GM21825 (cell line): ENCODE results near the gene GBP6.
"Not testable (repeated sequence)": the region's sequence is repeated elsewhere in the genome, so short reads cannot be mapped to it uniquely, and the experiment has no call there.

ENCODE experiments used
- ATAC-seq: cut with Tn5 transposase; IDR thresholded peaks from one replicate; pipeline ENCODE4 v1.9.1; 2021; ENCODE audit warnings: mild to moderate bottlenecking, moderate library complexity; ENCODE audit not compliant: unreplicated experiment

The GBP6 gene, protein sequence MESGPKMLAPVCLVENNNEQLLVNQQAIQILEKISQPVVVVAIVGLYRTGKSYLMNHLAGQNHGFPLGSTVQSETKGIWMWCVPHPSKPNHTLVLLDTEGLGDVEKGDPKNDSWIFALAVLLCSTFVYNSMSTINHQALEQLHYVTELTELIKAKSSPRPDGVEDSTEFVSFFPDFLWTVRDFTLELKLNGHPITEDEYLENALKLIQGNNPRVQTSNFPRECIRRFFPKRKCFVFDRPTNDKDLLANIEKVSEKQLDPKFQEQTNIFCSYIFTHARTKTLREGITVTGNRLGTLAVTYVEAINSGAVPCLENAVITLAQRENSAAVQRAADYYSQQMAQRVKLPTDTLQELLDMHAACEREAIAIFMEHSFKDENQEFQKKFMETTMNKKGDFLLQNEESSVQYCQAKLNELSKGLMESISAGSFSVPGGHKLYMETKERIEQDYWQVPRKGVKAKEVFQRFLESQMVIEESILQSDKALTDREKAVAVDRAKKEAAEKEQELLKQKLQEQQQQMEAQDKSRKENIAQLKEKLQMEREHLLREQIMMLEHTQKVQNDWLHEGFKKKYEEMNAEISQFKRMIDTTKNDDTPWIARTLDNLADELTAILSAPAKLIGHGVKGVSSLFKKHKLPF

DNA sequence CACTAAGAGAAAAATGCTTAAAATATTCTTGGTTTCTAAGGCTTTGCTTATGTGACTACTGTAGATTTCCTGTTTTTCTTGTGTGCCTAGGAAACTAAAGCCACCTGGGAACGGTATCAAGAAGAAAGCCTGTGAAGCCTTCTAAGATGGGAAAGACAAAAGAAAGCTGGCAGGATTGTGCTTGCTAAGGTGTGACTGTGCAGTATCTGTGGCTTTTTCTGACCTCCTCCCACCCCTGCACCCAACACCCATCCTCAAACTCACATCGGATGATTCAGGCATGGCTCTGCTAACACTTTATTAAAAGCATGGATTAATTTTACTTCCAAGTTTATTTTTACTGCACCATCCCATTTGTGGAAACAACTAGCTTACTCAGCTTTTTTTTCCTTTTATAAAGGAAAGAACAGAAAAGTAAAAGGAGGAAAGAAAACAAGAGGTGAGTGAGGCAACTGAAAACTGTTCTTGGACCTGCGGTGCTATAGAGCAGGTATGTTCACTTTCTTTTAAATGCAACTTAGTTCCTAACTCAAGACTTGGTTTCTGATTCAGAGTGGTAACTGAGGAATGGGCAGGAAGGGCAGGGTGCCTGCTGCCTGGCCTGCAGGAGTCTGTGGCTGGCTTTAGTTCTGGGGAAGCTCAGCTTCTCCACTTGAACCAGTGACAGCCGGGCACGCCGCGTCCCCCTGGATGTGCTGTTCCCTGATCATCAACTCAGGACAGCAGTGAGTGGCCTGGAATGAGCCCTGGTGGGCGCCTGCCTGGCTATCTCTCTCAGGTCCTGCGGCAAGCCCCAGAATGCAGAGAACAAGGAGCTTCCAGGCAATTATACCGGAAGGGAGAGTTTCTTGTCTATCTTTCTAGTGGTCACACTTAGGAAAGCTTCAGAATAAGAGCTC lies at the start of gene GBP6:
GBP6 (plus strand) TSS at position 422 of the 899 bp plus-strand sequence. CDS start 4,493 bp downstream, outside the sequence.
- peak; percentile 50 for ATAC-seq

DNA sequence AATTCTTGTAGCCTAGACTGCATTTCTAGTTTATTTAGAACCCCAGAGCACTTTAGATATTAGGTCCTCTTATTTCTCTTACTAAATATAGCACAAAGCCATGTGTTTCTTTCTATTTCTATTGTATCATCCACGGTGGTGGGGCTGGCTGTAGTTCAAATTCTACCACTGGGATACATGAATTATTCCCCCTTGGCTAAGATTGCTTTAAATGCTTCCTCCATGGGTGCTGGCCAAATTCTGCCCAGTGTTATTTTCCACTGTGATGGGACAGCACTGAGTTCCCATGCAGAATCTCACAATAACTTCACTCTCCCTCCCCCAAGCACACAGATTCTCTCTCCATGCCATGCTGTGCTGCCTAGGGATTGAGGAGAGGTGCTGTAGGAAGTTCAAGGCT lies 41.5 kb upstream of the GBP6 start:
- no peak for ATAC-seq

DNA sequence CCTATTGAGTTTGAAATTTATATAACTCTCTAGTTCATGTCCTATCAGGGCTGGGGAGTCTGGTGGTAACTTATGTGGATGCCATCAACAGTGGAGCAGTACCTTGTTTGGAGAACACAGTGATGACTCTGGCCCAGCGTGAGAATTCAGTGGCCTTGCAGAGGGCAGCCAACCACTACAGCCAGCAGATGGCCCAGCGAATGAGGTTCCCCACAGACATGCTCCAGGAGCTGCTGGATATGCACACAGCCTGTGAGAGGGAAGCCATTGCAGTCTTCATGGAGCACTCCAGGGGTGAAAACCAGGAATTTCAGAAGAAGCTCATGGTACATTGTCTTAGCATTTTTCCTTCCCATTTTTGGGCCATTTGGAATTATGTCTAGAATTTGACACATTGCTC lies 32.0 kb upstream of the GBP6 start:
- no peak for ATAC-seq

DNA sequence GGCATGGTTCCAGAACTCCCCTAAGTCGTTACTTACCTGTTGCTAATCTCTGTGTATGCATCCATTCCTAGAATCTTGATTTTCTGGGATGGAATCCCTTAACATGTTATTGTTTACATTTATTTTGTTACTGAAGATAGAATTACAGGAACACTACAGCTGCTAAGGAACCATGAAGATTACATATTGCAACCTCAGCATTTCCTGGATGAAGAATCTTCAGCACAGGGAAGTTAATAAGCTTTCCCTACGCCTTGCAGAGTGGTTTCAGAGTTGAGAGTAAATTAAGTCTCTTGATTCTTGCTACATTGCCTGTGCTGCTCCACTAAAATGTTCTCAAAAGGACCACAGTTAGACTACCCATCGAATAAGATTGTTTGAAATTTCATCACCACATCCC lies 31.4 kb upstream of the GBP6 start:
- no peak for ATAC-seq

DNA sequence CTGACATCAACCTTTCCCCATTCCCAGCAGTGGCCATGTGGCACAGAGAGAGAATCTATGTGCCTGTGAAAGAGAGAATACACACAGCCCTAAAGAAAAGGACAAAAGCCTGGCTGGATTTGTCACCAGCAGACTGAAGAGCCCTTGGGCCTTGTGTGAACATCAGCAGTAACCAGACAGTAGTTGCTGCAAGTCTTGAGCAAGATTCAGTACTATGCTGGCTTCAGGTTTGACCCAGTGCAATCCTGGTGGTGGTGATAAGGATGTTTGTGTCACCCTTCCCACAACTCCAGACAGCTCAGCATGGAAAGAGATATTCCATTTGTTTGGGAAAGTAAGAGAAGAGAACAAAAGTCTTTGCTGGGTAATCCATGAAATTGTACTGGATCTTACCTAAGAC lies 28.4 kb upstream of the GBP6 start:
- ATAC-seq: no peak

DNA sequence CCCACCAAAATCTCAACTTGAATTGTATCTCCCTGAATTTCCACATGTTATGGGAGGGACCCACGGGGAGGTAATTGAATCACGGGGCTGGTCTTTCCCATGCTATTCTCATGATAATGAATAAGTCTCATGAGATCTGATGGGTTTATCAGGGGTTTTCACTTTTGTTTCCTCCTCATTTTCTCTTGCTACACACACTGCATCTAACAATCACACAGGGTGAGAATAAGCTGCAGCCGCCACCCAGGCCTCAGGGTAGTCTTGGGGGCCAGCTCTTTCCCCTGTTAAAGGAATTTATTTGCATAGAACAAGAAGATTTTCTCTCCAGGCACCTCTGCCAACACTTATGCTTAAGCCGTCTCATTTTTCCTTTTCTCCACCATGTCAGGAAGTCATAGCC lies 26.0 kb upstream of the GBP6 start:
- no peak for ATAC-seq

DNA sequence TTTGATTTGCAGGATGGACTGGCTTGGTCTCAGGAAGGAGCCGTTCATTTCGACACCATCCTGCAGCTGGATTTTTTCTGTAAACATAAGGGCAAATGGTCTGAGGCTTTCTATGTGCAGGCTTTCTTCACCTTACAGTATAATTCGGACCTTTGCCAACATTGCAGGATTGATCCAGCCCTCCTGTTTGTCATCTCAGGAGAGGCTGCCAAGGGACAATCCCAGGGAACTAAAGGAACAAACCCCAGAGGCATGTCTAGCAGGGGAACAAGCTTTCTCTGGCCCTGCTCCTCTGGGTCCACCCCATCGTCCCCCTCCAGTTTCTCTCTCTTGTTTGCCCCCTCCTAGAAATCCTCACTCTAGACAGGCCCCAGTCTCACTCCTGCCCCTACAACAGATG lies 24.8 kb upstream of the GBP6 start:
- no peak for ATAC-seq

DNA sequence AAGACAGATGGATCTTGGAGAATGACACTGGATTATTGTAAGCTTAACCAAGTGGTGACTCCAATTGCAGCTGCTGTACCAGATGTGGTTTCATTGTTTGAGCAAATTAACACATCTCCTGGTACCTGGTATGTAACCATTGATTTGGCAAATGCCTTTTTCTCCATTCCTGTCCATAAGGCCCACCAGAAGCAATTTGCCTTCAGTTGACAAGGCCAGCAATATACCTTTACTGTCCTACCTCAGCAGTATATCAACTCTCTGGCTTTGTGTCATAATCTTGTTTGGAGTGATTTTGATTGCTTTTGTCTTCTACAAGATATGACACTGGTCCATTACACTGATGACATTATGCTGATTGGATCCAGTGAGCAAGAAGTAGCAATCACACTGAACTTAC lies 18.4 kb upstream of the GBP6 start:
- not testable (repeated sequence) for ATAC-seq

DNA sequence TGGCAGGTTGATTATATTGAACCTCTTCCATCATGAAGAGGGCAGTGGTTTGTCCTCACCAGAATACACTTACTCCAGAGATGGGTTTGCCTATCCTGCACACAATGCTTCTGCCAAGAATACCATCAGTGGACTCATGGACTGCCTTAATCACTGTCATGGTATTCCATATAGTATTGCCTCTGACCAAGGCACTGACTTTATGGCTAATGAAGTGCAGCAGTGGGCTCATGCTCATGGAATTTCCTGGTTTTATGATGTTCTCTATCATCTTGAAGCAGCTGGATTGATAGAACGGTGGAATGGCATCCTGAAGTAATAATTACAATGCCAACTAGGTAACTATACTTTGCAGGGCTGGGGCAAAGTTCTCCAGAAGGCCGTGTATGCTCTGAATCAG lies 16.6 kb upstream of the GBP6 start:
- no peak for ATAC-seq

DNA sequence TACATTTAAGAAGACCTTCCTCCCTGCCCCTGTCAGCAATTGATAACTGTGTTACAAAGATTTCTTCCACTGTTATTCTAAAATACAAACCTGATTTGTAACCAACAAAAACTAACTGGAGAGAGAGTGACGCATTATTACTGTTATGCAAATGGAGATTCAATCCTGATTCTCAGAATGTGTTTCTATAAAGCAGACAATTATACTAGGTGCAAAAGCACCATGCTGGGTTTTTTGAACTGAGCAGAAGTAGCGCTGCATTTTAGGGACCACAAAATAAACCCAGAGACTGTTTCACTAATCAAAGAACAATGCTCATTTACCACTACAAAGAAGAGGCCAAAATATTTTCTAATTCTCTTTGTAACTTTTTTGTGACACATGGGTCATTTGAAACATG lies 13.6 kb upstream of the GBP6 start:
- no peak for ATAC-seq

DNA sequence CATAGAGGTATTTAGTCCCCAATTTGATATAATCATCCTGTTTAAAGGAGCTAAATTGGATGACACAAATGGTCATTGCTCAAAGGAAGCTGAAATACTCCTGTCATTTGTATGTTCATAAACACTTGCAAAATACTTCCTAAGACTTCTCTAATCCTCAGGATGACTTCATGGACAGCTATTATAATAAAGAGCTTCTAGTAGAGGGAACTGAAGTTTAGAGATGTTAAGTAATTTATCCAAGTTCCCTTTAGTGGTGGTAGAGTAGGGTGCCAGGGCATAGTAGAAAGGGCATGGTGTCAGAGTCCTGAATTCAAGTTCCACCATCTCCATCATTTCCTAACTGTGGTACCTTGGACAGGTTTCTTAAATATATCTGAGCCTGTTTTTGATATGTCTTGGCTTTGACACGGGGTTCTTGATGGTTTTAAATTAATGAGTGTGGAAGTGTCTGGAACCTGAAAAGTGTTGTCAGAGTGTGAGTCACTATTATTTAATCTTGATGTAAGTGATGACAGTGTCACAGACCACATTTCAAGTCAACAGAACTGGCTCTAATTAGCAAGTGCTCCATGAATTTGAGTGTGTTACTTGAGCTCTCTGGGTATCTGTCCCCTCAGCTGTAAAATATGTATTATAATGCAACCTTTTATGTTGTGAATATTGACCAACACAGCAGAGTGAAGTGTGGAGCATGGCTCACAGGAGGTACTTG lies 12.1 kb upstream of the GBP6 start:
- no peak for ATAC-seq

DNA sequence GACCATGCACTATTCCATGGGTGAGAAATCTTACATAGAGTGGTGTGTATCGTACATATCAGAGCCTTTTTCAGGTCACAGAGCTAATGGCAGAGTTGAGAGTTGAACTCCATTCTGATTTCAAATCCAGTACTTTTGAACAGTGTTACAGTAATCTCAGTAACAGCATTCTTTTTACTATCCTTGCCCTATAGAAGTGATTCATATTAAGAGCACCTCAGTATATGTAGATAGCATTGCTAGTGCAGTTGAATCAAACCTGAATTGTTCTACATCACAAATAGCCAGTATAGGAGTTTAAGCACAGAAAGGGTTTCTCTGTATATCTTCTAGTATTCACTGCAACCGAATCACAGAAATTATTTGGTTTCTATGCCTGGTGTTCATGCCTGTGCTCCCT lies 11.4 kb upstream of the GBP6 start:
- no peak for ATAC-seq

DNA sequence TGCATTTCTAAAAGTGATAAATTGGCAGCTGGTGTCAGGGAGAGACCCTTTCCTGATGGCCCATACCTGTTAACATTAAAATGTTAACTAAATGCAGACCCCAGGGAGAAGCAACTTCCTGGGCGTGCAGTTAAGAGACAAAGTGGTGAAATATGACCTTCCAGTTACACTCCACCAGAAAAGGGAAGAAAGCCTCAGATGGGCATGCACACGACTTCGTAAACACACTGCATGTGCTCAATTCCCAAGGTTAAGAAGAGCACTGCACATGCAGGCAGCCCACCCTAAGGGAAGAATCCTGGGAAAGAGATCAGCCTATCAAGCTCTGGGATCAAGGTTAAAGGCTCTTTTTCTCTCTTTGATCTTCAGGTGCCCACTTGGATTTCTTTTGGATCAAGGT lies 9.7 kb upstream of the GBP6 start:
- ATAC-seq: no peak

DNA sequence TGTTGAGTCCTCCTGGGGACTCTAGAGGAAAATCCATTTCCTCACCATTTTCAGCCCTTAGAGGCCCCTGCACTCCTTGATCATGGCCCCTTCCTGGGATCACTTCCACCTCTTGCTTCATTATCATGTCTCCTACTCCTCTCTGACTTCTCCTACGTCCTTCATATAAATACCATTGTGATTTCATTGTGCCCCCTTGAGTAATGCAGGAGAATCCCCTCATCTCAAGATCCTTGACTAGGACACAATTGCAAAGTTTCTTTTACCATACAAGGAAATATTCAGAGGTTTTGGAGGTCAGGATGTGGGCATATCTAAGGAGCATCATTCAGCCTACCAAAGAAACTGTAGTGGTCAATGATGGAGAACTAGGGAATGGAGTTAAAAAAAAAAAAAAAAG lies 8.8 kb upstream of the GBP6 start:
- ATAC-seq: no peak

DNA sequence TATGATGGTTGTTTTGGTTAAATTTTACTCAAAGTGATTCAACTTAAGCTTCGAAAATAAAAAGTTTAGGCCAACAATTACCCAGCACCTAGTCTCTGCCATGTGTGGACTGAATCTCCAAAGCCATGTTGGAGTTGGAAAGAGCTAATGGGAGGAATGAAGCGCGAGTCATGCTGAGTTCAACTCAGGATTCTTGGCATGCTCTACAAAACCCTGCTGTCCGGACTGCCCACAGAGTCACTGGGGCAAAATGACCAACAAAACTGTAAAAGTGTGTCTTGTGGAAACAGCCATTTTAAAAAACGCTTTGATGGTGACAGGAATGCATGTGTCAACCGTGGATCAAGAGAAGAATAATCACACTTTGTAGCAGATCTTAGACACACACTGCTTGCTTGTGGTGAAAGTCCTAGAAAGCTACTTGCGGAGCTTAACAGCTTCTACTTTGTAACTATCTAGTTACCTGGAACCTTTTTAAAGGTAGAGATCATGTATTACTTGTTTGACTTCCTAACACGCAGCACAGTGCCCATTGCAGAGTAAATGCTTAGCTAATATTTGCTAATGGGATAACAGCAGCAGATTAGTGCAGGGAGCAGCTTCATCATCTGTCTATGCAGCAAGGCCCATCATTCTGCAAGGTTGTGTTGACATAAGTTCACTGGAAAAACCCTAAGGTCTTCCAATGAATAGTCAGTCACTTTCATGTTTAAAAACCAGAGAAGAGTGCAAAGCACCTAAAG lies 7.0 kb upstream of the GBP6 start:
- ATAC-seq: no peak

DNA sequence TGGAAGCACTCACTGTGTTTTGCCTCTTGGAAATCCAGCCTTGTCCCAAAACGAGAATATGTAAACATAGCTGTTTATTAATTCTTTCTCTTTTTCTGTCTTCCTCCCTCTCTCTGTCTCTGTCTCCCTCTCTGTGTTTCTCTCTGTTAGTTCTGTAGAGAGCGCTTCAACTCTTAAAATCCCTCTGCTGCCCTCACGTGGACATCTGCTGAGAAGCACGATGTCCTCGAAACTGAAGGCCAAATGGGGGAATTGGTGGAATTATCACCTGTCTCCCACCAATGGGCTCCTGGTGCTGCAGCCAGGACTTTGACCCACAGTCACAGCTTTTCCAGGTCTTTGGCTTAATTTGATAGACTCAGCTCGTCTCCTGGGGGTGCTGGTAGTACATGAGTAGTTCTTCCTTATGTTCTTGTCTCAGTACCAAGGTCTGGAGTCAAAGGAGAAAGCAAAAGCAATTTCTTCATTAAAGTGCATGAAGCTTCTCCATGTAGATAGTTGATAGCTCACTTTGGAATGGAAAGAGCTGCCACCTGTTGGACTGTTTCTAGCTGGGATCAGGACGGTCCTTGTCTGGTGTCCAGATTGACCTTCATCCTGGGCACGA lies 5.5 kb upstream of the GBP6 start:
- ATAC-seq: peak; percentile 46

DNA sequence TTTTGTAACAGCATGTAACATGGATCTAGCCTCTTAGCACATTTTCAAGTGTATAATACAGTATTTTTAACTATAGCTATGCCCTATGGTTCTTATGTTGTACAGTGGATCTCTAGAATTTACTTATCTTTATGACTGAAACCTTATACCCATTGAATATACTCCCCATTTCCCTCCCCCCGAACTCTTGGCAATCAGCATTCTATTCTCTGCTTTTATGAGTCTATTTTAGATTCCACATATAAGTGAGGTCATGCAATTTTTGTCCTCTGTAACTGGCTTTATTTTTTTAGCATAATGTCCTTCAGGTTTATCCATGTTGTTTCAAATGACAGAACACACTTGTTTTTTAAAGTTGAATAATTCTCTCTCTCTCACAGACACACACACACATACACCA lies 3.1 kb upstream of the GBP6 start:
- no peak for ATAC-seq

DNA sequence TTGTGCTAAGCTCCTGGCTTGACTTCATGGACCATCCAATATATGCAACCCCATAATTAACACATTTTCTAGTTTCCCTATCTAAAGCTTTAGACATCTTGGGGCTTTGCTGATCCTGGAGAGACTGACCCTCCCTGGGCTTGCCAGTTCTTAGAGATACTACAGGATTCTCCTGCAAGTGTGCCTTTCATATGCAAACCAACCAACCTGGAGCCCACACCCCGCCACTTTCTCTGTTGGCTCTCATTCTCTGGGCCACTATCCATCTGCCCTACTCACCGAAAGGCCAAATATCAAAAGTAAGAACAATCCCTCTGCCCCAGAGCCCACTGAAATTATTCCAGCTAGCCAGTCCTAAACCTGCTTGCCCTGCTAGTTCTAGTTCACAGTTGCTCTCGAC lies 2.2 kb upstream of the GBP6 start:
- no peak for ATAC-seq

DNA sequence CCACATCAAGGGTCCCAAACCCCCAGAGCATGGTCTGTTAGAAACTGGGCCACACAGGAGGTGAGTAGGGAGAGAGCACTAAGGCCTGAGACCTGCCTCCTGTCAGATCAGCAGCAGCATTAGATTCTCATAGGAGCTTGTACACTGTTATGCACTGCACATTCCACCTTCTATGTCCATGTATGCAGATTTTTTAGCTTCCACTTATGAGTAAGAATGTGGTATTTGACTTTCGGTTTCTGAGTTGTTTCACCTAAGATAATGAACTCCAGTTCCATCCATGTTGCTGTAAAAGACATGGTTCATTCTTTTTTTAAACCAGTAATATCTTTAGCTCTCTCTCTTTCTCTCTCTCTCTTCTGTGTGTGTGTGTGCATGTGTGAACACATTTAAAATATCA lies 663 bp upstream of the GBP6 start:
- ATAC-seq: peak; percentile 93
